Lung (tissue), 12 donors: ENCODE measurements around the gene EXOSC7. TPM values are rescaled to one million over a fixed set of nuclear protein-coding genes. Genes with fewer than 3 reads are reported as not detected.
A peak's percentile ranks its signal among the peaks of the same experiment; 100 is the strongest.

Experiments used
- ATAC-seq: fragments of 200-7000 bp; cut with Tn5 transposase; one replicate; pipeline ENCODE4 v1.9.1; 2020; ENCODE audit warnings: moderate number of reproducible peaks; ENCODE audit not compliant: insufficient read depth, low FRiP score
- DNase-seq, 3 donors: peaks; one replicate each; pipeline ENCODE4 v3.0.0-alpha.2; 2013 to 2017
- H3K27ac ChIP-seq, 2 donors: one replicate each; pipeline ENCODE4 v1.5.1; 2013; ENCODE audit warnings: mild to moderate bottlenecking in 2 of 2, moderate library complexity in 2 of 2, control low read depth in 1 of 2, inconsistent platforms in 1 of 2, low read depth in 1 of 2, low read length in 1 of 2
- H3K27me3 ChIP-seq, 3 donors: one replicate each; pipeline ENCODE4 v1.5.1; 2013; ENCODE audit warnings: low read length in 2 of 3; ENCODE audit not compliant: control insufficient read depth in 3 of 3, insufficient read depth in 3 of 3
- H3K36me3 ChIP-seq, 4 donors: one replicate each; pipeline ENCODE4 v1.5.1; 2013; ENCODE audit warnings: low read length in 4 of 4, mild to moderate bottlenecking in 1 of 4, moderate library complexity in 1 of 4; ENCODE audit not compliant: control insufficient read depth in 4 of 4, insufficient read depth in 4 of 4
- H3K4me1 ChIP-seq, 5 donors: one replicate each; pipeline ENCODE4 v1.5.1; 2013; ENCODE audit warnings: low read length in 5 of 5, mild to moderate bottlenecking in 2 of 5, moderate library complexity in 1 of 5; ENCODE audit not compliant: control insufficient read depth in 5 of 5, insufficient read depth in 5 of 5
- H3K4me3 ChIP-seq: one replicate; pipeline ENCODE4 v1.5.1; 2013; ENCODE audit warnings: mild to moderate bottlenecking, control low read depth, moderate library complexity
- H3K9ac ChIP-seq, 2 donors: one replicate each; pipeline ENCODE4 v1.5.1; 2013; ENCODE audit warnings: low read length in 2 of 2, control low read depth in 1 of 2; ENCODE audit not compliant: insufficient read depth in 1 of 2
- H3K9me3 ChIP-seq, 4 donors: one replicate each; pipeline ENCODE4 v1.5.1; 2013; ENCODE audit warnings: low read length in 3 of 4, mild to moderate bottlenecking in 1 of 4, moderate library complexity in 1 of 4; ENCODE audit not compliant: control insufficient read depth in 4 of 4, insufficient read depth in 3 of 4
- CTCF ChIP-seq: IDR thresholded peaks from 2 replicates; pipeline ENCODE4 v1.5.1; 2012; ENCODE audit warnings: mild to moderate bottlenecking; ENCODE audit errors: control extremely low read depth, extremely low read depth
- WGBS, 2 donors: extraction: QIAGEN DNeasy Blood & Tissue Kit; methylation state at CpG; one replicate each; pipeline ENCODE4 v1.1.7; 2013; 5-methylcytosine and 5-hydroxymethylcytosine counted together
- polyA plus RNA-seq, 2 donors: library from polyadenylated mRNA; stranded (reverse); fragments of 200-250 nt; gene quantifications; one replicate each; pipeline ENCODE4 v1.2.1, GENCODE V29; 2013
- total RNA-seq, 2 donors: library from RNA; depleted of rRNA in 1 of 2; stranded (reverse); fragments of >200 nt in 1 of 2; gene quantifications; one replicate each; pipeline ENCODE4 v1.2.1, GENCODE V29; 2014 to 2021
- donor health status: control.
- donor health status: control.
- donor health status: Bipolar disorder and iron deficiency.
- donor health status: healthy.
- donor health status: DM: yes; HTN: yes; CAD: no.

EXOSC7 gene
- total and polyA plus RNA-seq, 4 donors: 37.4 to 67.2 (median 46.6) TPM

- Histone ChIP-seq H3K27me3 (no peaks in the 10 kb centered on the region), H3K4me3 (peak overlapping the region; percentile 18), H3K36me3 (peaks cover 0 to 8% (median under 1%) of the 10 kb centered on the region in 4 donors), H3K9ac (peak overlapping the region in 1 of 2 donors; percentile 7), H3K9me3 (no peaks in the 10 kb centered on the region), H3K27ac (peak overlapping the region; percentile 21 to 29), H3K4me1 (peaks cover 0 to 42% (median 12%) of the 10 kb centered on the region in 5 donors)
- TF ChIP-seq CTCF: no peak
- WGBS, 2 donors: 37 to 66% methylated on average over 4 of the region's 4 CpGs
- DNase-seq (peak; percentile 62 to 74 (median 69)), ATAC-seq (no peak)
These were observed 50.9 kb downstream of the EXOSC7 start for GRCh38 chr3:45026957-45027356.

DNA sequence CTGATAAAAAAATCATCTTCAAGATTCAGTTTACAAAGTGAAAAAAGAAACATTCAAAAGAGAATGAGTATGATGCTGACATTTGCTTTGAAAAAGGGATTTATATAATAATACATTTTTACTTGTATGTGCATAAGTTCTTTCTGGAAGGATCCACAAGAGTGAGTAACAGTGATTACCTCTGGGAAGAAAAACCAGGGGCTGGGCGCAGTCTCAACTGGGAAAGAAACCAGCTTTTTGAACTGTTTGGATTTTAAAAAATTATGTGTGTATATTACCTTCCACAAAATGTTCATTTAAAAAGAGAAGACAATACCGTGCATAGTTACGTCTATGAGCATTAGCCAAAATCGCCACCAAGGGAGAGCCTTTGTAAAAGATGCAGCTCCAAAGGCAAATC lies 51.4 kb downstream of the EXOSC7 start:
- no peaks in the 10 kb centered on the region for H3K9me3 ChIP-seq
- peak overlapping the region; percentile 18 for H3K4me3 ChIP-seq
- no peaks in the 10 kb centered on the region for H3K27me3 ChIP-seq
- TF ChIP-seq CTCF: no peak
- ATAC-seq (no peak), DNase-seq (no peak)
- WGBS, 2 donors: 77 to 86% methylated on average over 4 of the region's 4 CpGs
- peak overlapping the region; percentile 21 to 29 for H3K27ac ChIP-seq
- peaks cover 0 to 8% (median 3%) of the 10 kb centered on the region in 4 donors for H3K36me3 ChIP-seq
- H3K4me1 ChIP-seq: peaks cover 0 to 41% (median 12%) of the 10 kb centered on the region in 5 donors
- peak overlapping the region in 1 of 2 donors; percentile 7 for H3K9ac ChIP-seq

- DNase-seq (no peak), ATAC-seq (no peak)
- TF ChIP-seq CTCF: no peak
- Histone ChIP-seq H3K4me1 (peaks cover 0 to 38% (median 16%) of the 10 kb centered on the region in 5 donors), H3K27ac (peak overlapping the region in 1 of 2 donors; percentile 81), H3K9me3 (no peaks in the 10 kb centered on the region), H3K4me3 (no peak overlapping the region), H3K36me3 (peaks cover 0 to 8% (median 3%) of the 10 kb centered on the region in 4 donors), H3K27me3 (no peaks in the 10 kb centered on the region), H3K9ac (no peak overlapping the region)
- WGBS, 2 donors: 68 to 91% methylated on average over 2 of the region's 2 CpGs
These were observed 53.2 kb downstream of the EXOSC7 start for GRCh38 chr3:45029216-45029615.

GRCh38 chr3:45029661-45030060 lies 53.6 kb downstream of the EXOSC7 start:
- Histone ChIP-seq H3K9ac (no peak overlapping the region), H3K27me3 (no peaks in the 10 kb centered on the region), H3K4me1 (peaks cover under 1 to 34% (median 11%) of the 10 kb centered on the region in 5 donors), H3K4me3 (no peak overlapping the region), H3K9me3 (no peaks in the 10 kb centered on the region), H3K36me3 (peaks cover 0 to 8% (median 3%) of the 10 kb centered on the region in 4 donors), H3K27ac (peak overlapping the region in 1 of 2 donors; percentile 81)
- DNase-seq (no peak), ATAC-seq (no peak)
- no peak for TF ChIP-seq CTCF
- WGBS, 2 donors: 58 to 66% methylated on average over 5 of the region's 5 CpGs
